Measurements from ENCODE around the gene AMN.

AMN gene

DNA sequence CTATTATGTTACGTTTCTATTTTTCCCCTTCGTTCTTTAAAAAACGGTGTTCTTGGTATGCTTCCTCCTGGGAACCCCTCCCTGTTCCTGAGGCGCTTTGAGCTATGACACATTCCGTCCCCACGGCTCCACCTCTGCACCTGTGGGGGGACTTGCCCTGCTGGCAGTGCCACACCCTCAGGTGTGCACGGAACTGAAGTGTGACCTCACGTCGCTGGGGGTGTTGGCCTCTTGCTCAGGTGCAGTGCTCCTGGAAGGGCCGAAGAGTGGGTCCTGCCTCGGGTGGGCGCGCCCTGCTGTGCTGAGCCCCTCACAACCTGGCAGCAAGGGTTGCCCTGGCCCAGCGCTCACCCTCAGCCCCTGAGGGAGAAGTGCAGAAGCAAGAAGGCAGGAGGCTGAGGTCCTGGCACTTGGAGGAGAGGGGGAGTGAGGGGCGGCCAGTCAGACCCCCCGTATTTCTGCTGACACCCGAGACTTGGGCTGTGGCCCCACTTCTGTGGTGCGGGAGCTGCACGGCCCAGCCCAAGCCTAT lies 4.9 kb downstream of the AMN start:
- Mint-ChIP-seq H3K36me3 (no peaks in the 10 kb centered on the region), H3K27ac (no peak overlapping the region), H3K4me3 (peak overlapping the region; percentile 53), H3K9me3 (no peaks in the 10 kb centered on the region), H3K4me1 (peaks cover 11% of the 10 kb centered on the region)
- no peak for ATAC-seq
- DNase-seq (ENCODE audit: low spot score in 2 of 2) = no peak

GRCh38 chr14:102927878-102928411 lies 5.5 kb downstream of the AMN start:
- H3K4me3 Mint-ChIP-seq = peak overlapping the region; percentile 53
- H3K4me1 Mint-ChIP-seq = peaks cover 11% of the 10 kb centered on the region
- H3K36me3 Mint-ChIP-seq = no peaks in the 10 kb centered on the region
- H3K9me3 Mint-ChIP-seq = no peaks in the 10 kb centered on the region
- ATAC-seq (peak; percentile 27), DNase-seq (ENCODE audit: low spot score in 2 of 2) (no peak)
- no peak overlapping the region for H3K27ac Mint-ChIP-seq

- H3K4me1 Mint-ChIP-seq = peaks cover 6% of the 10 kb centered on the region
- peak; percentile 75 for ATAC-seq
- no peak overlapping the region for H3K27ac Mint-ChIP-seq
- no peaks in the 10 kb centered on the region for H3K9me3 Mint-ChIP-seq
- H3K36me3 Mint-ChIP-seq = no peaks in the 10 kb centered on the region
- DNase-seq (ENCODE audit: low spot score in 2 of 2) = peak; percentile 46 to 66
- peak overlapping the region; percentile 53 for H3K4me3 Mint-ChIP-seq
Observed at GRCh38 chr14:102928412-102929240, 6.2 kb downstream of the AMN start.

DNA sequence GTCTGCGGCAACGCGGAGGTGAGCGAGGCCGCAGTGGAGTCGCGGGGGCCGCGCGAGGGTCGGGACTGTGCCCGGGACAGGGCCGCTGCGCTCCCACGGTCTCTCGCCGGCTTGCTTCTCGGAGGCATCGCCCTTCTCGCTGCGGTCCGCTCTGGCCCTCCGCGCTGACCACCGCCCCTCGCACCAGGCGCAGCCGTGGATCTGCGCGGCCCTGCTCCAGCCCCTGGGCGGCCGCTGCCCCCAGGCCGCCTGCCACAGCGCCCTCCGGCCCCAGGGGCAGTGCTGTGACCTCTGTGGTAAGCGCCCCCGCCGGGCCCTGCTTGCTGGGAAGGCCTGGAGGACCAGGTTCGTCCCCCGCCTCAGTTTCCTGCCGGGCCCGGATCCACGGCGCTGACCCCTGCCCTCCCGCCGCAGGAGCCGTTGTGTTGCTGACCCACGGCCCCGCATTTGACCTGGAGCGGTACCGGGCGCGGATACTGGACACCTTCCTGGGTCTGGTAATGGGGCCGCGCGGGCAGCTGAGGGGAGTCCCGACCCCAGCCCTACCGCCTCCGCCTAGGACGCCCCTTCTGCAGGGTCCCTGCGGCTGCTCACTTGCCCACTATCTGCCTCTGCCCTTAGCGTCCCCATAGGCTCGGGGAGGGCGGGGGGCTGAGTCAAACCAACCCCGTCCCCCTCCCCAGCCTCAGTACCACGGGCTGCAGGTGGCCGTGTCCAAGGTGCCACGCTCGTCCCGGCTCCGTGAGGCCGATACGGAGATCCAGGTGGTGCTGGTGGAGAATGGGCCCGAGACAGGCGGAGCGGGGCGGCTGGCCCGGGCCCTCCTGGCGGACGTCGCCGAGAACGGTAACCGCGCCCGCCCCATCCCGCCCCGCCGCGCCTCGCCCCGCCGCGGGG lies 7.0 kb downstream of the AMN start:
- H3K27ac Mint-ChIP-seq = no peak overlapping the region
- H3K36me3 Mint-ChIP-seq = no peaks in the 10 kb centered on the region
- H3K4me1 Mint-ChIP-seq = peaks cover 6% of the 10 kb centered on the region
- no peak for DNase-seq (ENCODE audit: low spot score in 2 of 2)
- H3K9me3 Mint-ChIP-seq = no peaks in the 10 kb centered on the region
- no peak for ATAC-seq
- peak overlapping the region; percentile 53 for H3K4me3 Mint-ChIP-seq

DNA sequence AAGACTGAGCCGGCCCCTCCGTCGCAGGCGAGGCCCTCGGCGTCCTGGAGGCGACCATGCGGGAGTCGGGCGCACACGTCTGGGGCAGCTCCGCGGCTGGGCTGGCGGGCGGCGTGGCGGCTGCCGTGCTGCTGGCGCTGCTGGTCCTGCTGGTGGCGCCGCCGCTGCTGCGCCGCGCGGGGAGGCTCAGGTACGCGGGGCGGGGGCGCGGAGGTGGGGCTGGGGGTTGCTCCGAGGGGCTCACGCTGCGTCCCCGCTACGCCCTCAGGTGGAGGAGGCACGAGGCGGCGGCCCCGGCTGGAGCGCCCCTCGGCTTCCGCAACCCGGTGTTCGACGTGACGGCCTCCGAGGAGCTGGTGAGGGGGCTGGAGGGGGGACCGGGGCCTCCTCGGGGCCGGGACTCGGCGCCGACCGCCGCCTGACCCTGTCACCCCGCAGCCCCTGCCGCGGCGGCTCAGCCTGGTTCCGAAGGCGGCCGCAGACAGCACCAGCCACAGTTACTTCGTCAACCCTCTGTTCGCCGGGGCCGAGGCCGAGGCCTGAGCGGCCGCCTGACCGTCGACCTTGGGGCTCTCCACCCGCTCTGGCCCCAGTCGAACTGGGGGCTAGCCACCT lies 7.8 kb downstream of the AMN start:
- no peaks in the 10 kb centered on the region for H3K9me3 Mint-ChIP-seq
- no peak overlapping the region for H3K27ac Mint-ChIP-seq
- no peaks in the 10 kb centered on the region for H3K36me3 Mint-ChIP-seq
- DNase-seq (ENCODE audit: low spot score in 2 of 2) = no peak
- ATAC-seq = no peak
- H3K4me1 Mint-ChIP-seq = peaks cover 6% of the 10 kb centered on the region
- peak overlapping the region; percentile 53 for H3K4me3 Mint-ChIP-seq

DNA sequence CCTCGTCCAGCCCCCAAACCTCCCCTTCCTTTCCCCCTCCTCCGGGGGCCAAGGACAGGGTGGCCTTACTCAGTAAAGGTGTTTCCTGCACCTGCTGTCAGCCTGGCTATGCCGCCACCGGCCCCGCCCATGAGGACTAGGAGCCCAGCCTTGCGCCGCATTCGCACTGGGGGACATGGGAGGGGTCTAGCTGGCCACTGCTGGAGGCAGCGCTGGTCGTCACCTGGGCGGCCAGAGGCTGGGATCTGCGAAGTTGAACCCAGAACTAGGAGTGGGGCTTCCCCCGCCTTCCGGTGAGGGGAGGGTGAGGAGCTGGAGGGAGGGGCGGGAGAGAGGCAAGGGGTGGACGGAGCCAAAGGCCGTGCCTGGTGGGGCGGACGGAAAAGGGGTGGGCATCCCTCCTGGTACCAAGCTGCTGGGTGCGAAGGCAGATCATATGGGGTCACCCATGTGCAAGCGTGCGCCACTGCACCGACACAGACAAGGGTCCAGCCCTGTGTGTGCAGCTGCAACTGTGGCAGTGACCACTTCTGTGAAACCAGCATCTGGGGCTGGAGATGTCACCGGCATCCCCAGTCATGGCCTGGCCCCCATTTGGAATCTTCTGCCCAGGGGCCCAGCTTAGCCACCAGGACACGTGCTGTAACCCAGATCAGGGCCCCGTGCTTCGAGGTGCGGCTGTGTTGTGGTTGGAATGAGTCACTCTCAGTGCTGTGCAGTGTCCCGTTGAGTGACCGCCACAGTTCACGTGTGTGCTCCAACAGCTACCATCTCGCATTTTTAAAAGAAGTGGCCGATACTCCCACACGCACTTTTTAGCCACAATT lies 8.5 kb downstream of the AMN start:
- Mint-ChIP-seq H3K9me3 (no peaks in the 10 kb centered on the region), H3K4me3 (no peak overlapping the region), H3K36me3 (no peaks in the 10 kb centered on the region), H3K4me1 (peaks cover 2% of the 10 kb centered on the region), H3K27ac (no peak overlapping the region)
- ATAC-seq (no peak), DNase-seq (ENCODE audit: low spot score in 2 of 2) (no peak)

- Mint-ChIP-seq H3K9me3 (no peaks in the 10 kb centered on the region), H3K27ac (no peak overlapping the region), H3K36me3 (no peaks in the 10 kb centered on the region), H3K4me1 (no peaks in the 10 kb centered on the region), H3K4me3 (no peak overlapping the region)
- DNase-seq (ENCODE audit: low spot score in 2 of 2) = no peak
- no peak for ATAC-seq
Observed at GRCh38 chr14:102931580-102932285, 9.3 kb downstream of the AMN start.

DNA sequence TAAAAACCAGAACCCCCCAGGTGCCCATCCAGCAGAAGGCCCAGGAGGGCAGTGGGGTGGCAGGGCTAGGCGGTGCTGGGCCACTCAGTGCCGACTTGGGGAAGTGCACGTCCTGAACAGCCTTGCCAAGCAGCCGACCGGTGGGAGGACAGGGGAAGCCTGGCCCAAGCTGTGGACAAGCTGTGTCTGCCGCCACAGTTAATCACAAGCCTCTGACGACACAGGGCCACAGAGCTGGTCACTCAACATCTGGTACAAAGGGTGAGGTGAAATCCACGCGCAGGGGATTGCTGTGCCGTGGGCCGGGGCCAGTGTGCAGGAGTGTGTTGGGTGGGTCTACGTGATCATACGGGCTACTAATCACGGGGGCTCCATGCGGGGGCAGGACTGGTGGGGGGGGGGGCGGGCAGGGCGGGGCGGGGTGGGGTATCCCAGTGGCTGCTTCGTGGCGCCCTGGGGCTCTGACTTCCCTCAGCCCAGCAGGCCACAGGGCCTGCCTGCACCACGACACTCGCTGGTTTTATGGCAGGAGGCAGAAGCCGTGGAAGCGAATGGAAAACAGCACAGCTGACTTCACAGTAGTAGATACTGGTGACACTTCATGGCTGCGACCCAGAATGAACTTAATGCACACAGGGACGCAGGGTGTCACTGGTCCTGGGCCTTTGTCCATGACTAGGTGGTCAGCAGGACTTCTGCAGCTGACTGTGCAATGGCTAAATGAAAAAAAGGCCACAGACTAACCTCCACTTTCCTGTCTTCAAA lies 10.2 kb downstream of the AMN start:
- DNase-seq (ENCODE audit: low spot score in 2 of 2) (no peak), ATAC-seq (no peak)
- Mint-ChIP-seq H3K9me3 (no peaks in the 10 kb centered on the region), H3K36me3 (no peaks in the 10 kb centered on the region), H3K4me1 (no peaks in the 10 kb centered on the region), H3K4me3 (no peak overlapping the region), H3K27ac (no peak overlapping the region)

- Mint-ChIP-seq H3K4me3 (no peak overlapping the region), H3K27ac (no peak overlapping the region), H3K4me1 (no peaks in the 10 kb centered on the region), H3K9me3 (no peaks in the 10 kb centered on the region), H3K36me3 (no peaks in the 10 kb centered on the region)
- ATAC-seq = no peak
- no peak for DNase-seq (ENCODE audit: low spot score in 2 of 2)
Observed at GRCh38 chr14:102933618-102934231, 11.3 kb downstream of the AMN start.

DNA sequence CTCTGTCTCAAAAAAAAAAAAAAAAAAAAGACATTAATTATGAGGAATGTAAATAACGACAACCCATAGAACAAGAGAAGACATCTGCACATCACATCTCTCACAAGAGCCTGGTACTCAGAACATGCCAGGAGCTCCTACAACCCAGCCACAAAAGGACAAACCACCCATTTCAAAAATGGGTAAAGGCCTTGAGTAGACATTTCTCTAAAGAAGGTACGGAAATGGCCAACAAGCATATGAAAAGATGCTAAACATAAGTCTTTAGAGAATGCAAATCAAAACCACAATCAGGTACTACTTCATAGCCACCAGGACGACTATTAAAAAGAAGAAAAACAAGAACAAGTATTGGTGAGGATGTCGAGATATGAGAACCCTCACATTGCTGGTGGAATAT lies 13.3 kb downstream of the AMN start:
- Mint-ChIP-seq H3K9me3 (no peaks in the 10 kb centered on the region), H3K27ac (no peak overlapping the region), H3K4me3 (no peak overlapping the region), H3K36me3 (no peaks in the 10 kb centered on the region), H3K4me1 (no peaks in the 10 kb centered on the region)
- ATAC-seq = no peak
- DNase-seq (ENCODE audit: low spot score in 2 of 2) = no peak

DNA sequence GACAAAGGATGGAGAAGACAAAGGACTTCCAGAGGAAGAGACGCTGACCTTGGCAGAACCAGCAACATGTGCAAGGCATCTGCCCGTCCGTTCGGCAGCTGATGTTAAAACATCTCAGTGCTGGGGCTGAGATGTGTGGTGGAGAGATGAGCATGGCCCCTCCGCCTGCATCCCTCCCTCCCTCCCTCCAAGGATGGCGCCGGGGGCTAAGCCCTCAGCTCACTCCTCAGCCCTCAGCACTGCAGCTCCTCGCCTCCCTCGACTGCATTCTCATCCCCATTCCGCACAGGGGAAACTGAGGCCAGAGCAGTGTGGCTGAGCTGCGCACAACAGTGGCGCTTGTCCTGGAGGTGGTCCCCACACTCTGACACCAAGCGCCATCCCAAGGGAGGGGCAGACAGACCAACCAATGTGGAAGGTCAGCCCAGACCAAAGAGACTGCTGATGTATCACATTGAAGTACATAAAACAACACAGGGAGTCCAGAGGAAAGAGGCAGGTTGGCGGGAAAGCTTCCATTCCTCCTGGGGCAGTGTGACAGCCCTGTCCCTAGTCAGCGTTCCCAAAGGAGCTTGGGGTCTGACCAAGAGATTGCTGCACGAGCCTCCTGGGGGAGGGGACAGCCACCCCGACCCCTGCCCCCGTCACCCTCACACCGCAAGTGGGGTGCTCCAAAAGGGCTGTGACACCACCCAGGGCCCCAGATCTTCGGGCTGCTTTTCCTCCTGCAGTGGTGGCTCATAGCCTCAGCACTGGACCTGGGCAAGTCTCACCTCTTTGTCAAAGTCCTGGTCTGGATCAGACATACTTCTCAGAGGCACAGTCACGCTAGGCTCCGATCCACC lies 15.1 kb downstream of the AMN start:
- Mint-ChIP-seq H3K4me3 (no peak overlapping the region), H3K27ac (no peak overlapping the region), H3K4me1 (no peaks in the 10 kb centered on the region), H3K9me3 (no peaks in the 10 kb centered on the region), H3K36me3 (no peaks in the 10 kb centered on the region)
- ATAC-seq = no peak
- no peak for DNase-seq (ENCODE audit: low spot score in 2 of 2)

- no peak for ATAC-seq
- no peak for DNase-seq (ENCODE audit: low spot score in 2 of 2)
- Mint-ChIP-seq H3K4me3 (no peak overlapping the region), H3K4me1 (no peaks in the 10 kb centered on the region), H3K36me3 (no peaks in the 10 kb centered on the region), H3K27ac (no peak overlapping the region), H3K9me3 (no peaks in the 10 kb centered on the region)
Observed at GRCh38 chr14:102938191-102938590, 15.7 kb downstream of the AMN start.

All from stimulated activated effector memory CD8-positive, alpha-beta T cell treated with anti-CD3 and anti-CD28 coated beads, Interleukin-12 subunit alpha, Interleukin-12 subunit beta, amount 100 ng/mL, for 72 hours (primary cell).